GM23338 (cell line): ENCODE data around the gene PANK4. TPM values are rescaled to one million over a fixed set of nuclear protein-coding genes. Genes with fewer than 3 reads are reported as not detected.

ENCODE experiments used
- ATAC-seq: fragments of 200-7000 bp; cut with Tn5 transposase; 3 replicates; pipeline ENCODE4 v1.9.1; 2020
- DNase-seq: peaks from one replicate; pipeline ENCODE4 v3.0.0-alpha.2; 2015; ENCODE audit warnings: low spot score
- H2AFZ ChIP-seq: fragments of 200-600 bp; sonication (generic); 2 replicates; pipeline ENCODE4 v1.8.0; 2016; ENCODE audit warnings: antibody characterized with exemption, mild to moderate bottlenecking, moderate library complexity
- H3F3A ChIP-seq: fragments of 200-600 bp; sonication (generic); replicated peaks from 2 replicates; pipeline ENCODE4 v1.8.0; 2017; ENCODE audit warnings: antibody characterized with exemption, mixed run types, low read depth
- H3K27ac ChIP-seq: fragments of 200-600 bp; sonication (generic); 2 replicates; pipeline ENCODE4 v1.6.1; 2016; ENCODE audit warnings: low read depth
- H3K27me3 ChIP-seq: fragments of 200-600 bp; sonication (generic); 2 replicates; pipeline ENCODE4 v1.8.0; 2016; ENCODE audit warnings: mild to moderate bottlenecking, mixed run types, moderate library complexity; ENCODE audit not compliant: insufficient read depth
- H3K36me3 ChIP-seq: fragments of 200-600 bp; sonication (generic); 2 replicates; pipeline ENCODE4 v1.8.0; 2016; ENCODE audit warnings: mild to moderate bottlenecking; ENCODE audit not compliant: insufficient read depth
- H3K4me1 ChIP-seq: fragments of 200-600 bp; sonication (generic); 2 replicates; pipeline ENCODE4 v1.8.0; 2016; ENCODE audit warnings: mild to moderate bottlenecking, moderate library complexity; ENCODE audit not compliant: insufficient read depth
- H3K4me2 ChIP-seq: fragments of 200-600 bp; sonication (generic); 2 replicates; pipeline ENCODE4 v1.7.1; 2017; ENCODE audit warnings: mixed run types
- H3K4me3 ChIP-seq: fragments of 200-600 bp; sonication (generic); 2 replicates; pipeline ENCODE4 v1.6.1; 2016; ENCODE audit warnings: mixed run types
- H3K79me2 ChIP-seq: fragments of 200-600 bp; sonication (generic); replicated peaks from 2 replicates; pipeline ENCODE4 v1.8.0; 2017; ENCODE audit warnings: mild to moderate bottlenecking; ENCODE audit not compliant: insufficient read depth
- H3K9me2 ChIP-seq: fragments of 200-600 bp; sonication (generic); 2 replicates; pipeline ENCODE4 v1.8.0; 2017; ENCODE audit not compliant: insufficient read depth
- H4K20me1 ChIP-seq: fragments of 200-600 bp; sonication (generic); replicated peaks from 2 replicates; pipeline ENCODE4 v1.8.0; 2017; ENCODE audit warnings: mild to moderate bottlenecking; ENCODE audit not compliant: insufficient read depth
- H3K27ac Mint-ChIP-seq: 2 replicates; pipeline ENCODE4 v1.8.0; 2020; ENCODE audit warnings: inconsistent platforms, mild to moderate bottlenecking, moderate library complexity, mixed read lengths
- H3K27me3 Mint-ChIP-seq: 3 replicates; pipeline ENCODE4 v1.8.0; 2022; ENCODE audit warnings: low read depth, mild to moderate bottlenecking, moderate library complexity, mixed read lengths, inconsistent platforms; ENCODE audit not compliant: insufficient read depth, poor library complexity
- H3K36me3 Mint-ChIP-seq: 3 replicates; pipeline ENCODE4 v1.8.0; 2021; ENCODE audit warnings: low read depth, mild to moderate bottlenecking, inconsistent platforms, moderate library complexity, mixed read lengths
- H3K4me1 Mint-ChIP-seq: 3 replicates; pipeline ENCODE4 v1.8.0; 2020; ENCODE audit warnings: mild to moderate bottlenecking, inconsistent platforms, mixed read lengths
- H3K4me3 Mint-ChIP-seq: 3 replicates; pipeline ENCODE4 v1.8.0; 2021; ENCODE audit warnings: moderate library complexity, mild to moderate bottlenecking, inconsistent platforms, mixed read lengths
- H3K9me3 Mint-ChIP-seq: 3 replicates; pipeline ENCODE4 v1.8.0; 2020; ENCODE audit warnings: moderate library complexity, mild to moderate bottlenecking, inconsistent platforms, mixed read lengths
- CREB1 ChIP-seq: fragments of 250-450 bp; sonication (Bioruptor Pico); IDR thresholded peaks from 2 replicates; pipeline ENCODE4 v1.5.0; 2020; ENCODE audit warnings: low read depth, mild to moderate bottlenecking, moderate library complexity
- EZH2phosphoT487 ChIP-seq: fragments of 200-600 bp; sonication (generic); IDR thresholded peaks from one replicate; pipeline ENCODE4 v1.8.1; 2018; ENCODE audit warnings: antibody characterized with exemption; ENCODE audit not compliant: unreplicated experiment
- JUNB ChIP-seq: IDR thresholded peaks from one replicate; pipeline ENCODE4 v1.6.1; 2016; ENCODE audit warnings: antibody characterized with exemption; ENCODE audit not compliant: unreplicated experiment
- NANOG ChIP-seq: IDR thresholded peaks from 2 replicates; pipeline ENCODE4 v1.6.1; 2016; ENCODE audit warnings: antibody characterized with exemption, borderline replicate concordance
- POLR2AphosphoS5 ChIP-seq: IDR thresholded peaks from 2 replicates; pipeline ENCODE4 v1.6.1; 2016; ENCODE audit warnings: antibody characterized with exemption, low read depth
- ZNF114 ChIP-seq: fragments of 250-450 bp; sonication (Bioruptor Pico); IDR thresholded peaks from 2 replicates; pipeline ENCODE4 v1.5.0; 2020; ENCODE audit warnings: mild to moderate bottlenecking, moderate library complexity
- ZNF331 ChIP-seq: fragments of 250-450 bp; sonication (Bioruptor Pico); IDR thresholded peaks from 2 replicates; pipeline ENCODE4 v1.5.0; 2020; ENCODE audit warnings: low read depth, mild to moderate bottlenecking, moderate library complexity
- polyA plus RNA-seq: library from polyadenylated mRNA; unstranded; fragments of >200 nt; fragmentation: Nextera tagmentation; extraction: Ambion mirVana; gene quantifications from 2 replicates; pipeline ENCODE4 v1.2.1, GENCODE V29; 2016
- total RNA-seq: library from RNA; depleted of rRNA; stranded (reverse); fragments of >200 nt; shearing (Covaris generic); gene quantifications from 2 replicates; pipeline ENCODE4 v1.2.3, GENCODE V29; 2014
- TF ChIP-seq, protein P1 (sequence below): fragments of 250-450 bp; sonication (Bioruptor Pico); IDR thresholded peaks from 2 replicates; pipeline ENCODE4 v1.5.0; 2020; ENCODE audit warnings: mild to moderate bottlenecking, moderate library complexity
- TF ChIP-seq, protein P2 (sequence below): IDR thresholded peaks from one replicate; pipeline ENCODE4 v1.6.1; 2018; ENCODE audit warnings: antibody characterized with exemption; ENCODE audit not compliant: unreplicated experiment
- TF ChIP-seq, protein P3 (sequence below), 2 experiments: fragments of 200-600 bp in 1 of 2; sonication (generic) in 1 of 2; conservative IDR thresholded peaks; 2 replicates each; pipeline versions ENCODE4 v1.5.1 to v1.6.1; 2016 to 2017; ENCODE audit warnings: antibody characterized with exemption in 2 of 2, low read depth in 2 of 2, mild to moderate bottlenecking in 2 of 2, moderate library complexity in 1 of 2
- TF ChIP-seq, protein P4 (sequence below): IDR thresholded peaks from 2 replicates; pipeline ENCODE4 v1.6.1; 2016; ENCODE audit warnings: antibody characterized with exemption

Gene PANK4
- total and polyA plus RNA-seq, 2 experiments from 2014 or later: 25.8 to 43.7 TPM

DNA sequence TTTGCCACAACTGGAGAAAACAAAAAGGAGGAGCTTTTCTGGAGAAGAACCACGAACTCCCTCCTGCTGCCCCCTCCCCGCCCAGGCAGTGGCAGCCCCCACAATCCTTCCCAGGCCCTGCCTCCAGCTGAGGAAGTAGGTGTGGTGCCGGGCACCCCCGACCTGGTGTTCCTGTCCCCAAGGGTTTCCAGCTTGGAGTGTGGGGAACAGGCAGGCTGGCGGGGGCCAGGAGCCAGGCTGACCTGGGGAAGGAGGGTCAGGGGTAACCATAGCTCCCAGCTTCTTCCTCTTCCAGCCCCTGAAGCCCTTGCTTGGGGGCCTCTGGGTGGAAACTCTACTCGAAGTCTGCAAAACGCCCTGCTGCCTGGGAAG is 7.9 kb upstream of the PANK4 start:
- no peak overlapping the region; the same call in 1 of the 2 replicates for H3K4me2 ChIP-seq
- H3K9me2 ChIP-seq: no peaks in the 10 kb centered on the region
- no peak overlapping the region for H3K27ac ChIP-seq
- Mint-ChIP-seq H3K27me3 (peaks cover 45% of the 10 kb centered on the region), H3K4me1 (peaks cover 13% of the 10 kb centered on the region), H3K36me3 (no peaks in the 10 kb centered on the region), H3K9me3 (no peaks in the 10 kb centered on the region), H3K27ac (no peak overlapping the region), H3K4me3 (no peak overlapping the region)
- TF ChIP-seq, protein P1, sequence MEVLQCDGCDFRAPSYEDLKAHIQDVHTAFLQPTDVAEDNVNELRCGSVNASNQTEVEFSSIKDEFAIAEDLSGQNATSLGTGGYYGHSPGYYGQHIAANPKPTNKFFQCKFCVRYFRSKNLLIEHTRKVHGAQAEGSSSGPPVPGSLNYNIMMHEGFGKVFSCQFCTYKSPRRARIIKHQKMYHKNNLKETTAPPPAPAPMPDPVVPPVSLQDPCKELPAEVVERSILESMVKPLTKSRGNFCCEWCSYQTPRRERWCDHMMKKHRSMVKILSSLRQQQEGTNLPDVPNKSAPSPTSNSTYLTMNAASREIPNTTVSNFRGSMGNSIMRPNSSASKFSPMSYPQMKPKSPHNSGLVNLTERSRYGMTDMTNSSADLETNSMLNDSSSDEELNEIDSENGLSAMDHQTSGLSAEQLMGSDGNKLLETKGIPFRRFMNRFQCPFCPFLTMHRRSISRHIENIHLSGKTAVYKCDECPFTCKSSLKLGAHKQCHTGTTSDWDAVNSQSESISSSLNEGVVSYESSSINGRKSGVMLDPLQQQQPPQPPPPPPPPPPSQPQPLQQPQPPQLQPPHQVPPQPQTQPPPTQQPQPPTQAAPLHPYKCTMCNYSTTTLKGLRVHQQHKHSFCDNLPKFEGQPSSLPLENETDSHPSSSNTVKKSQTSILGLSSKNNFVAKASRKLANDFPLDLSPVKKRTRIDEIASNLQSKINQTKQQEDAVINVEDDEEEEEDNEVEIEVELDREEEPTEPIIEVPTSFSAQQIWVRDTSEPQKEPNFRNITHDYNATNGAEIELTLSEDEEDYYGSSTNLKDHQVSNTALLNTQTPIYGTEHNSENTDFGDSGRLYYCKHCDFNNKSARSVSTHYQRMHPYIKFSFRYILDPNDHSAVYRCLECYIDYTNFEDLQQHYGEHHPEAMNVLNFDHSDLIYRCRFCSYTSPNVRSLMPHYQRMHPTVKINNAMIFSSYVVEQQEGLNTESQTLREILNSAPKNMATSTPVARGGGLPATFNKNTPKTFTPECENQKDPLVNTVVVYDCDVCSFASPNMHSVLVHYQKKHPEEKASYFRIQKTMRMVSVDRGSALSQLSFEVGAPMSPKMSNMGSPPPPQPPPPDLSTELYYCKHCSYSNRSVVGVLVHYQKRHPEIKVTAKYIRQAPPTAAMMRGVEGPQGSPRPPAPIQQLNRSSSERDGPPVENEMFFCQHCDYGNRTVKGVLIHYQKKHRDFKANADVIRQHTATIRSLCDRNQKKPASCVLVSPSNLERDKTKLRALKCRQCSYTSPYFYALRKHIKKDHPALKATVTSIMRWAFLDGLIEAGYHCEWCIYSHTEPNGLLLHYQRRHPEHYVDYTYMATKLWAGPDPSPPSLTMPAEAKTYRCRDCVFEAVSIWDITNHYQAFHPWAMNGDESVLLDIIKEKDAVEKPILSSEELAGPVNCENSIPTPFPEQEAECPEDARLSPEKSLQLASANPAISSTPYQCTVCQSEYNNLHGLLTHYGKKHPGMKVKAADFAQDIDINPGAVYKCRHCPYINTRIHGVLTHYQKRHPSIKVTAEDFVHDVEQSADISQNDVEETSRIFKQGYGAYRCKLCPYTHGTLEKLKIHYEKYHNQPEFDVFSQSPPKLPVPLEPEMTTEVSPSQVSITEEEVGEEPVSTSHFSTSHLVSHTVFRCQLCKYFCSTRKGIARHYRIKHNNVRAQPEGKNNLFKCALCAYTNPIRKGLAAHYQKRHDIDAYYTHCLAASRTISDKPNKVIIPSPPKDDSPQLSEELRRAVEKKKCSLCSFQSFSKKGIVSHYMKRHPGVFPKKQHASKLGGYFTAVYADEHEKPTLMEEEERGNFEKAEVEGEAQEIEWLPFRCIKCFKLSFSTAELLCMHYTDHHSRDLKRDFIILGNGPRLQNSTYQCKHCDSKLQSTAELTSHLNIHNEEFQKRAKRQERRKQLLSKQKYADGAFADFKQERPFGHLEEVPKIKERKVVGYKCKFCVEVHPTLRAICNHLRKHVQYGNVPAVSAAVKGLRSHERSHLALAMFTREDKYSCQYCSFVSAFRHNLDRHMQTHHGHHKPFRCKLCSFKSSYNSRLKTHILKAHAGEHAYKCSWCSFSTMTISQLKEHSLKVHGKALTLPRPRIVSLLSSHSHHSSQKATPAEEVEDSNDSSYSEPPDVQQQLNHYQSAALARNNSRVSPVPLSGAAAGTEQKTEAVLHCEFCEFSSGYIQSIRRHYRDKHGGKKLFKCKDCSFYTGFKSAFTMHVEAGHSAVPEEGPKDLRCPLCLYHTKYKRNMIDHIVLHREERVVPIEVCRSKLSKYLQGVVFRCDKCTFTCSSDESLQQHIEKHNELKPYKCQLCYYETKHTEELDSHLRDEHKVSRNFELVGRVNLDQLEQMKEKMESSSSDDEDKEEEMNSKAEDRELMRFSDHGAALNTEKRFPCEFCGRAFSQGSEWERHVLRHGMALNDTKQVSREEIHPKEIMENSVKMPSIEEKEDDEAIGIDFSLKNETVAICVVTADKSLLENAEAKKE (CRISPR knock-in tag): no peak
- TF ChIP-seq EZH2phosphoT487 (no peak), ZNF114 (CRISPR knock-in tag) (no peak), JUNB (no peak), CREB1 (CRISPR knock-in tag) (no peak), ZNF331 (CRISPR knock-in tag) (no peak)
- H4K20me1 ChIP-seq: no peaks in the 10 kb centered on the region
- no peaks in the 10 kb centered on the region for H3K79me2 ChIP-seq
- ATAC-seq: no peak
- peaks cover 41% of the 10 kb centered on the region for H3K27me3 ChIP-seq
- H3K4me1 ChIP-seq: peaks cover 9% of the 10 kb centered on the region
- DNase-seq: no peak
- H3K4me3 ChIP-seq: no peak overlapping the region
- H2AFZ ChIP-seq: no peak overlapping the region
- no peaks in the 10 kb centered on the region for H3K36me3 ChIP-seq
- no peaks in the 10 kb centered on the region for H3F3A ChIP-seq

DNA sequence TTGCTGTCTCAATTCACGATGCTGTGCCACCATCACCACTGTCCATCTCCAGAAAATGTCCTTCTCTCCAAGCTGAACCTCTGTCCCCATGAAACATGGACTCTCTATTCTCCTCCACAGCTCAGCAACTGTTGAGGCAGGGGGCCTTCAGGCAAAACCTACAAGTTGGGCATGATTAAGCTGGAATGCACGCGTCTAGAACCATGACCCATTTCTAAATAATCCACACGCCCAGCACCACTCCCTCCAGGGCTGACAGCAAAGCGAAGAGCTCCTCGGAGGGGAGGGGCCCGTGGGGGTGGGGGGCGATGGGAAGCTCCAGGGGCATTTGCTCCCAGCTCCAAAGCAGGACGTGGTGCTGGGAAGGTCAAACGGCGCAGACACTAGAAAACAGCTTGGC is 7.0 kb upstream of the PANK4 start:
- TF ChIP-seq, protein P2, sequence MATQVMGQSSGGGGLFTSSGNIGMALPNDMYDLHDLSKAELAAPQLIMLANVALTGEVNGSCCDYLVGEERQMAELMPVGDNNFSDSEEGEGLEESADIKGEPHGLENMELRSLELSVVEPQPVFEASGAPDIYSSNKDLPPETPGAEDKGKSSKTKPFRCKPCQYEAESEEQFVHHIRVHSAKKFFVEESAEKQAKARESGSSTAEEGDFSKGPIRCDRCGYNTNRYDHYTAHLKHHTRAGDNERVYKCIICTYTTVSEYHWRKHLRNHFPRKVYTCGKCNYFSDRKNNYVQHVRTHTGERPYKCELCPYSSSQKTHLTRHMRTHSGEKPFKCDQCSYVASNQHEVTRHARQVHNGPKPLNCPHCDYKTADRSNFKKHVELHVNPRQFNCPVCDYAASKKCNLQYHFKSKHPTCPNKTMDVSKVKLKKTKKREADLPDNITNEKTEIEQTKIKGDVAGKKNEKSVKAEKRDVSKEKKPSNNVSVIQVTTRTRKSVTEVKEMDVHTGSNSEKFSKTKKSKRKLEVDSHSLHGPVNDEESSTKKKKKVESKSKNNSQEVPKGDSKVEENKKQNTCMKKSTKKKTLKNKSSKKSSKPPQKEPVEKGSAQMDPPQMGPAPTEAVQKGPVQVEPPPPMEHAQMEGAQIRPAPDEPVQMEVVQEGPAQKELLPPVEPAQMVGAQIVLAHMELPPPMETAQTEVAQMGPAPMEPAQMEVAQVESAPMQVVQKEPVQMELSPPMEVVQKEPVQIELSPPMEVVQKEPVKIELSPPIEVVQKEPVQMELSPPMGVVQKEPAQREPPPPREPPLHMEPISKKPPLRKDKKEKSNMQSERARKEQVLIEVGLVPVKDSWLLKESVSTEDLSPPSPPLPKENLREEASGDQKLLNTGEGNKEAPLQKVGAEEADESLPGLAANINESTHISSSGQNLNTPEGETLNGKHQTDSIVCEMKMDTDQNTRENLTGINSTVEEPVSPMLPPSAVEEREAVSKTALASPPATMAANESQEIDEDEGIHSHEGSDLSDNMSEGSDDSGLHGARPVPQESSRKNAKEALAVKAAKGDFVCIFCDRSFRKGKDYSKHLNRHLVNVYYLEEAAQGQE: no peak
- TF ChIP-seq NANOG: no peak
- no peak for TF ChIP-seq ZNF114 (CRISPR knock-in tag)
- TF ChIP-seq, protein P3, sequence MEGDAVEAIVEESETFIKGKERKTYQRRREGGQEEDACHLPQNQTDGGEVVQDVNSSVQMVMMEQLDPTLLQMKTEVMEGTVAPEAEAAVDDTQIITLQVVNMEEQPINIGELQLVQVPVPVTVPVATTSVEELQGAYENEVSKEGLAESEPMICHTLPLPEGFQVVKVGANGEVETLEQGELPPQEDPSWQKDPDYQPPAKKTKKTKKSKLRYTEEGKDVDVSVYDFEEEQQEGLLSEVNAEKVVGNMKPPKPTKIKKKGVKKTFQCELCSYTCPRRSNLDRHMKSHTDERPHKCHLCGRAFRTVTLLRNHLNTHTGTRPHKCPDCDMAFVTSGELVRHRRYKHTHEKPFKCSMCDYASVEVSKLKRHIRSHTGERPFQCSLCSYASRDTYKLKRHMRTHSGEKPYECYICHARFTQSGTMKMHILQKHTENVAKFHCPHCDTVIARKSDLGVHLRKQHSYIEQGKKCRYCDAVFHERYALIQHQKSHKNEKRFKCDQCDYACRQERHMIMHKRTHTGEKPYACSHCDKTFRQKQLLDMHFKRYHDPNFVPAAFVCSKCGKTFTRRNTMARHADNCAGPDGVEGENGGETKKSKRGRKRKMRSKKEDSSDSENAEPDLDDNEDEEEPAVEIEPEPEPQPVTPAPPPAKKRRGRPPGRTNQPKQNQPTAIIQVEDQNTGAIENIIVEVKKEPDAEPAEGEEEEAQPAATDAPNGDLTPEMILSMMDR (conservative IDR thresholded peaks at IDR 0.05; ENCODE audit: low read depth in 2 of 2): no peak
- TF ChIP-seq, protein P4, sequence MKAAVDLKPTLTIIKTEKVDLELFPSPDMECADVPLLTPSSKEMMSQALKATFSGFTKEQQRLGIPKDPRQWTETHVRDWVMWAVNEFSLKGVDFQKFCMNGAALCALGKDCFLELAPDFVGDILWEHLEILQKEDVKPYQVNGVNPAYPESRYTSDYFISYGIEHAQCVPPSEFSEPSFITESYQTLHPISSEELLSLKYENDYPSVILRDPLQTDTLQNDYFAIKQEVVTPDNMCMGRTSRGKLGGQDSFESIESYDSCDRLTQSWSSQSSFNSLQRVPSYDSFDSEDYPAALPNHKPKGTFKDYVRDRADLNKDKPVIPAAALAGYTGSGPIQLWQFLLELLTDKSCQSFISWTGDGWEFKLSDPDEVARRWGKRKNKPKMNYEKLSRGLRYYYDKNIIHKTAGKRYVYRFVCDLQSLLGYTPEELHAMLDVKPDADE: no peak
- TF ChIP-seq POLR2AphosphoS5: no peak
- Histone ChIP-seq H3K36me3 (no peaks in the 10 kb centered on the region), H3K4me3 (no peak overlapping the region), H3K4me1 (peaks cover 9% of the 10 kb centered on the region), H3K27me3 (peaks cover 50% of the 10 kb centered on the region), H3F3A (no peaks in the 10 kb centered on the region), H3K27ac (no peak overlapping the region), H2AFZ (no peak overlapping the region), H3K79me2 (no peaks in the 10 kb centered on the region), H3K9me2 (no peaks in the 10 kb centered on the region), H3K4me2 (no peak overlapping the region), H4K20me1 (no peaks in the 10 kb centered on the region)
- no peak for DNase-seq
- Mint-ChIP-seq H3K4me3 (no peak overlapping the region; the same call in 2 of the 3 replicates), H3K36me3 (no peaks in the 10 kb centered on the region), H3K4me1 (peaks cover 18% of the 10 kb centered on the region), H3K9me3 (no peaks in the 10 kb centered on the region), H3K27me3 (peaks cover 48% of the 10 kb centered on the region), H3K27ac (no peak overlapping the region)
- no peak for ATAC-seq
